ENCODE results near the gene CCNL2. TPM values are rescaled to one million over a fixed set of nuclear protein-coding genes. Genes with fewer than 3 reads are reported as not detected.

The CCNL2 gene
- total and polyA plus RNA-seq, 2 of the 13 experiments (the other 11 are each of a cell fraction or from before 2014, with no cell fraction given) = 105 to 340 TPM

DNA sequence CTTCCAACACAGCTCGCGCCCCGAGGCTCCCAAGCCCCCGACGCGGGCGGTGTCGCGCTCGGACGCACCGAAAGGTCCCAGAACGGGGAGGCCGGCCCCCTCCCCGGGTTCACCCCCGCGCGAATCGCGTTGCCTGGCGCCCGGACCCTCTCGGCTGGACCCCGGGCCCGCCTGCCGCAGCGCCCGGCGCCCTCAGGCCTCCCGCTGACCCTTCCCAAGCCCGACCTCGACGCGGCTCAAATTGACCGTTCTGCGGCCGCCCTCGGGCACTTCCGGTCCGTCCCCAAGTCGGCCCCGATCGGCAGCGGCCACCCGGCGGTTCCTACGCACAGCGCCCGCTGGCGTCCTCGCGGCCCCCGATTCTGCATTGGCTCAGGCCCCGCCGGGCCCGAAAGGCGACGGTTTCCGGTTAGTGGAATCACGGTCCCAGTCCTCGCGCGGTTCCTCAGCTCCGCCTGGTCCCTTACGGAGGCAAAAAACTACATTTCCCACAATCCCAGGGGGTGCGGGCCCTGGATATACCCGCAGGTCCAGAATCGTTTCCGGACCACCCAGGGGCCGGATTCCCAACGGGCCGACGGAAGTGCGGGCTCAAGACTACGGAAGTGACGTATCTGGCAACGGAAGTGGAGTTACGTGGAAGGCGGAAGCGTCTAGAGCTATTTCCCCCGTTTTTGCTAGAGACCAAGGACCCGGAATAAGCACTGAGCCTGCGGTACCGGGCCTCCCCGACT lies 24.0 kb downstream of the CCNL2 start, which contains the start of gene AURKAIP1 (continued):
- TF ChIP-seq, protein P1, sequence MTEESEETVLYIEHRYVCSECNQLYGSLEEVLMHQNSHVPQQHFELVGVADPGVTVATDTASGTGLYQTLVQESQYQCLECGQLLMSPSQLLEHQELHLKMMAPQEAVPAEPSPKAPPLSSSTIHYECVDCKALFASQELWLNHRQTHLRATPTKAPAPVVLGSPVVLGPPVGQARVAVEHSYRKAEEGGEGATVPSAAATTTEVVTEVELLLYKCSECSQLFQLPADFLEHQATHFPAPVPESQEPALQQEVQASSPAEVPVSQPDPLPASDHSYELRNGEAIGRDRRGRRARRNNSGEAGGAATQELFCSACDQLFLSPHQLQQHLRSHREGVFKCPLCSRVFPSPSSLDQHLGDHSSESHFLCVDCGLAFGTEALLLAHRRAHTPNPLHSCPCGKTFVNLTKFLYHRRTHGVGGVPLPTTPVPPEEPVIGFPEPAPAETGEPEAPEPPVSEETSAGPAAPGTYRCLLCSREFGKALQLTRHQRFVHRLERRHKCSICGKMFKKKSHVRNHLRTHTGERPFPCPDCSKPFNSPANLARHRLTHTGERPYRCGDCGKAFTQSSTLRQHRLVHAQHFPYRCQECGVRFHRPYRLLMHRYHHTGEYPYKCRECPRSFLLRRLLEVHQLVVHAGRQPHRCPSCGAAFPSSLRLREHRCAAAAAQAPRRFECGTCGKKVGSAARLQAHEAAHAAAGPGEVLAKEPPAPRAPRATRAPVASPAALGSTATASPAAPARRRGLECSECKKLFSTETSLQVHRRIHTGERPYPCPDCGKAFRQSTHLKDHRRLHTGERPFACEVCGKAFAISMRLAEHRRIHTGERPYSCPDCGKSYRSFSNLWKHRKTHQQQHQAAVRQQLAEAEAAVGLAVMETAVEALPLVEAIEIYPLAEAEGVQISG (CRISPR knock-in tag; IDR thresholded peaks at IDR 0.05) = peak; percentile 98
- TF ChIP-seq NCOA1 (CRISPR knock-in tag; IDR thresholded peaks at IDR 0.05) = peak; percentile 89; the same call in 1 of the 2 replicates
- TF ChIP-seq ZNF563 (CRISPR knock-in tag; IDR thresholded peaks at IDR 0.05) = peak; percentile 59
- peak; percentile 92 for TF ChIP-seq POGZ (CRISPR knock-in tag; IDR thresholded peaks at IDR 0.05)
- TF ChIP-seq ZBTB20 (CRISPR knock-in tag; IDR thresholded peaks at IDR 0.05; ENCODE audit: borderline replicate concordance, low read depth) = peak; percentile 69
- peak; percentile 81; the same call in 1 of the 2 replicates for TF ChIP-seq PAWR (CRISPR knock-in tag; IDR thresholded peaks at IDR 0.05; ENCODE audit: borderline replicate concordance)
- TF ChIP-seq KAT2B (IDR thresholded peaks at IDR 0.05; ENCODE audit: borderline replicate concordance, low read depth, low read length) = no peak
- peak; percentile 82; the same call in 1 of the 2 replicates for TF ChIP-seq ZNF24 (IDR thresholded peaks at IDR 0.05)
- TF ChIP-seq EED (CRISPR knock-in tag; IDR thresholded peaks at IDR 0.05) = peak; percentile 92; the same call in 1 of the 2 replicates
- TF ChIP-seq RARG (CRISPR knock-in tag; IDR thresholded peaks at IDR 0.05; ENCODE audit: low read depth) = no peak
- TF ChIP-seq THAP11 (CRISPR knock-in tag; IDR thresholded peaks at IDR 0.05) = peak; percentile 99
- TF ChIP-seq, protein P2, sequence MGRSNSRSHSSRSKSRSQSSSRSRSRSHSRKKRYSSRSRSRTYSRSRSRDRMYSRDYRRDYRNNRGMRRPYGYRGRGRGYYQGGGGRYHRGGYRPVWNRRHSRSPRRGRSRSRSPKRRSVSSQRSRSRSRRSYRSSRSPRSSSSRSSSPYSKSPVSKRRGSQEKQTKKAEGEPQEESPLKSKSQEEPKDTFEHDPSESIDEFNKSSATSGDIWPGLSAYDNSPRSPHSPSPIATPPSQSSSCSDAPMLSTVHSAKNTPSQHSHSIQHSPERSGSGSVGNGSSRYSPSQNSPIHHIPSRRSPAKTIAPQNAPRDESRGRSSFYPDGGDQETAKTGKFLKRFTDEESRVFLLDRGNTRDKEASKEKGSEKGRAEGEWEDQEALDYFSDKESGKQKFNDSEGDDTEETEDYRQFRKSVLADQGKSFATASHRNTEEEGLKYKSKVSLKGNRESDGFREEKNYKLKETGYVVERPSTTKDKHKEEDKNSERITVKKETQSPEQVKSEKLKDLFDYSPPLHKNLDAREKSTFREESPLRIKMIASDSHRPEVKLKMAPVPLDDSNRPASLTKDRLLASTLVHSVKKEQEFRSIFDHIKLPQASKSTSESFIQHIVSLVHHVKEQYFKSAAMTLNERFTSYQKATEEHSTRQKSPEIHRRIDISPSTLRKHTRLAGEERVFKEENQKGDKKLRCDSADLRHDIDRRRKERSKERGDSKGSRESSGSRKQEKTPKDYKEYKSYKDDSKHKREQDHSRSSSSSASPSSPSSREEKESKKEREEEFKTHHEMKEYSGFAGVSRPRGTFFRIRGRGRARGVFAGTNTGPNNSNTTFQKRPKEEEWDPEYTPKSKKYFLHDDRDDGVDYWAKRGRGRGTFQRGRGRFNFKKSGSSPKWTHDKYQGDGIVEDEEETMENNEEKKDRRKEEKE (IDR thresholded peaks at IDR 0.05) = no peak
- TF ChIP-seq, protein P3, sequence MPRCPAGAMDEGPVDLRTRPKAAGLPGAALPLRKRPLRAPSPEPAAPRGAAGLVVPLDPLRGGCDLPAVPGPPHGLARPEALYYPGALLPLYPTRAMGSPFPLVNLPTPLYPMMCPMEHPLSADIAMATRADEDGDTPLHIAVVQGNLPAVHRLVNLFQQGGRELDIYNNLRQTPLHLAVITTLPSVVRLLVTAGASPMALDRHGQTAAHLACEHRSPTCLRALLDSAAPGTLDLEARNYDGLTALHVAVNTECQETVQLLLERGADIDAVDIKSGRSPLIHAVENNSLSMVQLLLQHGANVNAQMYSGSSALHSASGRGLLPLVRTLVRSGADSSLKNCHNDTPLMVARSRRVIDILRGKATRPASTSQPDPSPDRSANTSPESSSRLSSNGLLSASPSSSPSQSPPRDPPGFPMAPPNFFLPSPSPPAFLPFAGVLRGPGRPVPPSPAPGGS (CRISPR knock-in tag; IDR thresholded peaks at IDR 0.05) = peak; percentile 66; the same call in 1 of the 2 replicates
- no peak for TF ChIP-seq ZNF557 (CRISPR knock-in tag; IDR thresholded peaks at IDR 0.05)
- peak; percentile 90 for TF ChIP-seq TAF1 (CRISPR knock-in tag; IDR thresholded peaks at IDR 0.05)
- peak; percentile 96; the same call in 1 of the 2 replicates for TF ChIP-seq ZNF543 (CRISPR knock-in tag; IDR thresholded peaks at IDR 0.05)
- TF ChIP-seq, protein P4, sequence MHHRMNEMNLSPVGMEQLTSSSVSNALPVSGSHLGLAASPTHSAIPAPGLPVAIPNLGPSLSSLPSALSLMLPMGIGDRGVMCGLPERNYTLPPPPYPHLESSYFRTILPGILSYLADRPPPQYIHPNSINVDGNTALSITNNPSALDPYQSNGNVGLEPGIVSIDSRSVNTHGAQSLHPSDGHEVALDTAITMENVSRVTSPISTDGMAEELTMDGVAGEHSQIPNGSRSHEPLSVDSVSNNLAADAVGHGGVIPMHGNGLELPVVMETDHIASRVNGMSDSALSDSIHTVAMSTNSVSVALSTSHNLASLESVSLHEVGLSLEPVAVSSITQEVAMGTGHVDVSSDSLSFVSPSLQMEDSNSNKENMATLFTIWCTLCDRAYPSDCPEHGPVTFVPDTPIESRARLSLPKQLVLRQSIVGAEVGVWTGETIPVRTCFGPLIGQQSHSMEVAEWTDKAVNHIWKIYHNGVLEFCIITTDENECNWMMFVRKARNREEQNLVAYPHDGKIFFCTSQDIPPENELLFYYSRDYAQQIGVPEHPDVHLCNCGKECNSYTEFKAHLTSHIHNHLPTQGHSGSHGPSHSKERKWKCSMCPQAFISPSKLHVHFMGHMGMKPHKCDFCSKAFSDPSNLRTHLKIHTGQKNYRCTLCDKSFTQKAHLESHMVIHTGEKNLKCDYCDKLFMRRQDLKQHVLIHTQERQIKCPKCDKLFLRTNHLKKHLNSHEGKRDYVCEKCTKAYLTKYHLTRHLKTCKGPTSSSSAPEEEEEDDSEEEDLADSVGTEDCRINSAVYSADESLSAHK (CRISPR knock-in tag; IDR thresholded peaks at IDR 0.05; ENCODE audit: borderline replicate concordance) = no peak; the same call in 1 of the 2 replicates
- TF ChIP-seq MXI1 (IDR thresholded peaks at IDR 0.05; ENCODE audit: borderline replicate concordance, low read depth, low read length) = peak; percentile 70; the same call in 2 of the 3 replicates
- no peak for TF ChIP-seq SNRNP70 (IDR thresholded peaks at IDR 0.05; ENCODE audit: low read depth, low read length)
- TF ChIP-seq CHD4 (IDR thresholded peaks at IDR 0.05; ENCODE audit: borderline replicate concordance, low read length) = no peak
